IPS-15b (cell line): ENCODE results near the gene CSTF1.
"Not testable (repeated sequence)": the region's sequence is repeated elsewhere in the genome, so short reads cannot be mapped to it uniquely, and the experiment has no call there.

Experiments used
- H3K27me3 ChIP-seq: one replicate; pipeline ENCODE4 v1.6.1; 2013; ENCODE audit warnings: low read length; ENCODE audit not compliant: control insufficient read depth, insufficient read depth
- H3K36me3 ChIP-seq: one replicate; pipeline ENCODE4 v1.6.1; 2013; ENCODE audit warnings: low read length; ENCODE audit not compliant: control insufficient read depth, insufficient read depth
- H3K4me1 ChIP-seq: one replicate; pipeline ENCODE4 v1.6.1; 2013; ENCODE audit warnings: mild to moderate bottlenecking, low read length; ENCODE audit not compliant: control insufficient read depth, insufficient read depth
- H3K4me3 ChIP-seq: one replicate; pipeline ENCODE4 v1.5.1; 2013; ENCODE audit warnings: low read depth, low read length
- H3K9ac ChIP-seq: one replicate; pipeline ENCODE4 v1.6.1; 2013; ENCODE audit warnings: low read depth, mild to moderate bottlenecking, low read length
- H3K9me3 ChIP-seq: one replicate; pipeline ENCODE4 v1.6.1; 2013; ENCODE audit warnings: mild to moderate bottlenecking, low read length; ENCODE audit not compliant: control insufficient read depth, insufficient read depth

The CSTF1 gene

DNA sequence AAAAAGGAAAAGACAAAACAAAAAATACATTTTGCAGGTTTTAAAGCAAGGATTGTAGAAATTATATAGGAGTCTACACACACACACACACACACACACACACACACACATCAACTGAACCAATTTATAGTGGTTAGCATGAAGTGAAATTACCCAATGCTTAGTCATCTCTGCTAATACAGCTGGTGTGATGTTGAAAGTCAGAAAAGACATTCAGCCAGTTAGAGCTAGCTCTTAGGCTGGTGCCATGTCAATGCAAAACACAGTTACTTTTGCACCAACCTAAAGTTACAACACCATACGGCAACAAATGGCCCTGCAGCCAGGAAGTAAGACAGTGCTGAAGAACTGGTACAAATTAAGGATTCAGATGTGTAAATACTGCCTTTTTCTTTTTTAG is 18.5 kb upstream of the CSTF1 start:
- H3K36me3 ChIP-seq, result peaks cover 12% of the 10 kb centered on the region
- no peaks in the 10 kb centered on the region for H3K4me1 ChIP-seq
- H3K9ac ChIP-seq, result no peak overlapping the region
- H3K4me3 ChIP-seq, result no peak overlapping the region
- H3K9me3 ChIP-seq, result no peaks in the 10 kb centered on the region
- no peaks in the 10 kb centered on the region for H3K27me3 ChIP-seq

DNA sequence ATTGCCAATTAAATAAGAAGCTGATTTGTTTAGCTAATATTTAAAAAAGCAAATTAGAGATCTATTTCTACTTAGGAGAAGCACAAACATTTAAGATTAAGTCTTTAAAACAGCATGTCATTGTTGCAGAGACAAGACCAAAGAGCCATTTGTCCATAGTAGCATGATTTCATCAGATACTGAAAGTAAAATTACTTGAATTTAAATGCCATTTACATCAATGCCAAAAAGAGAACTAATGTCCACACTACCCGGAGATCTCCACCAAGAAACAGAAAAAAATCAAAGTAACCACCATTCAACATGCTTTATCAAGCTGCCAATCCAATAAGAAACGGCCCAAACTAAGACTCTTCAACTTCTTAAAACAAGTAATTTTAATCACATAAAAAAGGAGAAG is 16.1 kb upstream of the CSTF1 start:
- H3K9ac ChIP-seq, result no peak overlapping the region
- no peaks in the 10 kb centered on the region for H3K9me3 ChIP-seq
- H3K4me3 ChIP-seq, result no peak overlapping the region
- no peaks in the 10 kb centered on the region for H3K27me3 ChIP-seq
- no peaks in the 10 kb centered on the region for H3K4me1 ChIP-seq
- H3K36me3 ChIP-seq, result peaks cover 6% of the 10 kb centered on the region

DNA sequence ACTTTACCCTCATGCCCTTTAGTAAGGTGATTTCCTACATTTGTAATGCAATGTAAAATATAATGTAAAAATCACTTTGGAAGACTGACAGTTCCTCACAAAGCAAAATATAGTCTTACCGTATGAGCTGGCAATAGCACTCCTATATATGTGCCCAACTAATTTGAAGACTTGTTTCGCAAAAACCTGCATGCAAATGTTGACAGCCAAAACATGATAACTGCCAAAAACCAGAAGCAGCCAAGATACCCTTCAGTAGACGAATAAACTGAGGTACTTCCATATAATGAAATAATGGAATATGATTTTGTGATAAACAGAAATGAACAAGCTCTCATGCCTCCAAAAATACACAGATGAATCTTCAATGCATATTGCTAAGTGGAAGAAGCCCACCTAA is 14.1 kb upstream of the CSTF1 start:
- H3K9me3 ChIP-seq, result no peaks in the 10 kb centered on the region
- no peak overlapping the region for H3K9ac ChIP-seq
- no peaks in the 10 kb centered on the region for H3K27me3 ChIP-seq
- no peak overlapping the region for H3K4me3 ChIP-seq
- H3K36me3 ChIP-seq, result peaks cover 2% of the 10 kb centered on the region
- H3K4me1 ChIP-seq, result no peaks in the 10 kb centered on the region

DNA sequence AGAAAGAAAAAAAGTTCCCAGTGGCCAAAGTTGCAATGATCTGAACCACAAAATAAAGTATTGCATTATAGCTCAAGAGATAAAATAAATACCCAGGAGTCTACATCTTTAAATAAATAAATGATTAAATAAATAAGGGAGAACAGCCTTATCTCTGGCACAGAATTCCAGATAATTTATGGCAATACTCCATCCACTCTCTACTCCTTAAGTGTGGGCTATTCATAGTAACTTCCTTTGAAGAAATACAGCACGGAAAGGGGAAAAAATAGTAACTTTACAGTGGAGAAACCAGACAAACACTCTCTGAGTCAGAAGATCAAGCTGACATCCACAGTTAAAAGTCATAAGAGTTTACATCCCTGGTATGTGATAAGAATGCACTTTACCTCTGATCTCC is 12.1 kb upstream of the CSTF1 start:
- Histone ChIP-seq H3K9me3 (no peaks in the 10 kb centered on the region), H3K4me3 (no peak overlapping the region), H3K9ac (no peak overlapping the region), H3K36me3 (peaks cover 8% of the 10 kb centered on the region), H3K4me1 (no peaks in the 10 kb centered on the region), H3K27me3 (no peaks in the 10 kb centered on the region)

DNA sequence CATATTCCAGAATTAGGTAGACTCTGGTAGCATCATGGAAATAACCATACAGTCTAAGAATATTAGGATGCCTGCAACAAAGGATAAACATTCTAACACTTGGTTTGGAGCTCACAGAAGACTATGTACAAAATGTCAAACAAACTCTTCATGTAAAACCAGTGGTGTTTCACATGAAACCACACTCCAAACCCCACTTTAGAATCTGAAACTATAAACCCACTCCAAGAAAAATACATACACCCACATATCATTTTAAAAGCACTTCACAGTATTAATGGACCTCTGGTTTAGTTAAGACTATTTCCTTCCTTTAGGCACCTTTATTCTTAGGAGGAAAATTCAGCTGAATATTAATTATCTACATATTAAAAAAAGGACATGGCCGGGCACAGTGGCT is 10.9 kb upstream of the CSTF1 start:
- H3K9ac ChIP-seq, result no peak overlapping the region
- no peak overlapping the region for H3K4me3 ChIP-seq
- no peaks in the 10 kb centered on the region for H3K27me3 ChIP-seq
- H3K9me3 ChIP-seq, result no peaks in the 10 kb centered on the region
- H3K36me3 ChIP-seq, result peaks cover 14% of the 10 kb centered on the region
- H3K4me1 ChIP-seq, result no peaks in the 10 kb centered on the region

DNA sequence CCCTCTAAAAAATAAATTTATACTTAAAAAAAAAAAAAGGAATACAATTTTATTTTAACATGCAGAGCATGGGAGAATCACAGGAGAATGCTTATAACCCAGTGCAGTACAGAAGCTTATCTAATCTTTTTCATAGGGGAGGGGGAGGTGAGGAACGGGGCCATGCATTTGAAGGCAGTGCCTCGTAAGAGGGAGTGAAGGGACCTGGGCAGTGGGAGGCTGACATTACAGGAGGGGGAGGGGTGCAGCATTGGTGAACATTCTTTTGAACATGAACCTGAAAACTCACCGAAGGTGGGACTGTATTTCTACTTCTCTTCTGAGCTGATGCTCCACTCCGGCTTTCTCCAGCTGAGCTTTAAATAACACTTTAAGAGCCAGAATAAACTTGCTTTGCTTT is 9.7 kb upstream of the CSTF1 start:
- Histone ChIP-seq H3K4me1 (no peaks in the 10 kb centered on the region), H3K27me3 (no peaks in the 10 kb centered on the region), H3K9me3 (no peaks in the 10 kb centered on the region), H3K36me3 (peaks cover 14% of the 10 kb centered on the region), H3K9ac (no peak overlapping the region), H3K4me3 (no peak overlapping the region)

DNA sequence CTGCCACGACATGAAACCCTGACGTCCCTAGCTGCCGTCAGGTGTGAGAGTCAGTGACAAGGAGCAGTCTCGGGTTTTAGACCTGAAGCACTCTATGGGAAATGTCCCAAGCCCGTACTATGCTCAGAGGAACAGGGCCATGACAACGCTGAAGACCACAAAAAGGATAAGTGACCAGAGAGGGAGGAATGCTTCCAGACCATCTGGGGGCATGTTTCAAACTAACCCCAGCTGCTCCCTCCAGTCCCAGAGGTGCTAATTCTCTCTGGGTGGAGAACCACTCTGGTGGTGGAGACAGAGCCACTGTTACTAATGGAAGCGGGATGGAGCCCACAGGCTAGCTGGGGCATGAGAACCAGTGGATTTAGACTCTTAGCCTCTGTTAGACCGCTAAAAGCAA is 9.1 kb upstream of the CSTF1 start:
- peaks cover 14% of the 10 kb centered on the region for H3K36me3 ChIP-seq
- H3K27me3 ChIP-seq, result no peaks in the 10 kb centered on the region
- no peaks in the 10 kb centered on the region for H3K4me1 ChIP-seq
- no peak overlapping the region for H3K9ac ChIP-seq
- H3K9me3 ChIP-seq, result no peaks in the 10 kb centered on the region
- no peak overlapping the region for H3K4me3 ChIP-seq

DNA sequence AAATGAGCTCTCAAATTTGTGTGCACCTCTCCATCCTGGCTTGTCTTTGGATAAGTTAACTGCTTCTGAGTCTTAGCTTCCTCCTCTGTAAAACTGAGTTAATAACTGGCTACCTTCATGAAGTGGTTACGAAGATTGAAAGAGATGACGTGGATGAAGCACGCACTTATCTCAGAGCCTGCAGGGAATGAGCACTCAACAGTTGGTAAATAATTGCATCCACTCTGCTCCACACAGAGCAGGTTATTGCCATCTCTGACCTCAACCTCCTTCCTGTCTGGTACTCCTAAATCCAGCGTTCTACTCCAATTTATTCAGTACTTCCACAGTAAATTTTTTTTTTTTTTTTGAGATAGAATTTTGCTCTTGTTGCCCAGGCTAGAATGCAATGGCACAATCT is 7.3 kb upstream of the CSTF1 start:
- Histone ChIP-seq H3K4me3 (no peak overlapping the region), H3K9me3 (no peaks in the 10 kb centered on the region), H3K27me3 (no peaks in the 10 kb centered on the region), H3K9ac (no peak overlapping the region), H3K36me3 (peaks cover 20% of the 10 kb centered on the region), H3K4me1 (no peaks in the 10 kb centered on the region)

DNA sequence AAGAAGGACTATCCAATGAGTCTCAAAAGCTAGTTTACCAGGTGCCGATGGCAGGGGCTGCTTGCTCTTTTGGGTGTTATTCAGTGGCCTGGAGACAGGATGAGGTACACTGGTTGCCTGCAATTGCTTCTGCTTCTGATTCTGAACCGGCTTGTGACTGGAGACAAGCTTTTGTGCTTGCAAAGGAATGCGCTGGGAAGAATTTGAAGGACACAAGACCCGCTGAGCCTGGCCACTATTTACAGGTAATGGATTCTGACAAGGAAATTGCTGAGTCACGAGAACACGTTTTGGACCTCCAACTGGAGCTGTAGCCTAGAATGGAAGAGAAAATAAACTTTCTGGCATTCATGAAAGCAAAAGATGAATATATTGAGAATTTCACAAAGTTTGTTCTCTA is 6.2 kb upstream of the CSTF1 start:
- no peaks in the 10 kb centered on the region for H3K9me3 ChIP-seq
- H3K9ac ChIP-seq, result no peak overlapping the region
- H3K4me1 ChIP-seq, result no peaks in the 10 kb centered on the region
- H3K4me3 ChIP-seq, result no peak overlapping the region
- no peaks in the 10 kb centered on the region for H3K27me3 ChIP-seq
- H3K36me3 ChIP-seq, result peaks cover 20% of the 10 kb centered on the region

DNA sequence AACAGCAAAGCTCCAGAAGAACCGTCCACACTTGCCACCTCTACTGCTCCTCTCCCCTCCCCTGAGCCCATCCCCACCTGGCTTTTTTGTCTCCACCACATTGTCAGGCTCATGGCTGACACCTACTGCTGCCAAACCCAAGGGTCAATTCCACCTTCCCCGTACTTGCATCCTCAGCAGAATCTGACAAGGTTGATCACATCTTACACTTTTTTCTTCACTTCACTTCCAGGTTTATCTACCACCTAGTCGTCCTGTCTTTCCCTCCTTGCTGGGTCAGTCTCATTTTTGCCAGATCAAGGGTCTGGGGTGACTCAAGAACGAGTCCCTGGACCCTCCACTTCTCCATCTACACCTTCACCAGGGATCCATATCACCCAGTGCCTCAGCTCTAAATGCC is 3.6 kb upstream of the CSTF1 start:
- H3K27me3 ChIP-seq, result no peaks in the 10 kb centered on the region
- H3K36me3 ChIP-seq, result peaks cover 20% of the 10 kb centered on the region
- no peak overlapping the region for H3K9ac ChIP-seq
- H3K4me3 ChIP-seq, result no peak overlapping the region
- no peaks in the 10 kb centered on the region for H3K4me1 ChIP-seq
- H3K9me3 ChIP-seq, result no peaks in the 10 kb centered on the region

DNA sequence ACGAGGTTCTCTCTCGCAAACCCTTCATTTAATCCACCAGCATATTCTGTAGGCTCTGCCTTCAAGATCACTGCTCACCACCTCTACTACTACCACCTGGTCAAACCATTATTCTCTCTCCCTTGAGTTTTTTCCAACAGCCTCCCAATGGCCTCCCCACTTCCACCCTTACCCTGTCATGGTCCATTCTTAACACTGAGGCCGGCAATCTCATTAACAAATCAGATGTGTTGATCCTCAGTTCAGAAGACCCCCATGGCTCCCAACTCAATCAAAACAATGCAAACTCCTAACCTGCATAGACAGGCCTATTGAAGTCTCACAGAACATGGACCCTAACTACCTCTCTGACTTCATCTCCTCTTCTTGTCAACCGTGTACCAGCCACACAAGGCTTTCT is 2.6 kb upstream of the CSTF1 start:
- no peaks in the 10 kb centered on the region for H3K9me3 ChIP-seq
- H3K27me3 ChIP-seq, result no peaks in the 10 kb centered on the region
- peaks cover 17% of the 10 kb centered on the region for H3K36me3 ChIP-seq
- no peak overlapping the region for H3K4me3 ChIP-seq
- H3K9ac ChIP-seq, result peak overlapping the region; percentile 14
- no peaks in the 10 kb centered on the region for H3K4me1 ChIP-seq

DNA sequence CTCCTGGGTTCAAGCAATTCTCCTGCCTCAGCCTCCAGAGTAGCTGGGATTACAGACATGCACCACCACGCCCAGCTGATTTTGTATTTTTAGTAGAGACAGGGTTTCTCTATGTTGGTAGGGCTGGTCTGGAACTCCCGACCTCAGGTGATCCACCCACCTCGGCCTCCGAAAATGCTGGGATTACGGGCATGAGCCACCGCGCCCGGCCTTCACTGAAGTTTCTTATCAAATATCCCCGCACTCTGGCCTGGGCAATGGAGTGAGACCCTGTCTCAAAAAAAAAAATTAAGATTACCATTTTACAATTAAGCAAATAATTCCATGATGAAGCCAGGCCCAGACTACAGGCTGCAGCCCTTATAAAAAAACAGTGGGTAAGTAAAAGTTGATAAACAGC is 2.0 kb upstream of the CSTF1 start:
- not testable (repeated sequence) for H3K9ac ChIP-seq
- peaks cover 14% of the 10 kb centered on the region for H3K36me3 ChIP-seq

DNA sequence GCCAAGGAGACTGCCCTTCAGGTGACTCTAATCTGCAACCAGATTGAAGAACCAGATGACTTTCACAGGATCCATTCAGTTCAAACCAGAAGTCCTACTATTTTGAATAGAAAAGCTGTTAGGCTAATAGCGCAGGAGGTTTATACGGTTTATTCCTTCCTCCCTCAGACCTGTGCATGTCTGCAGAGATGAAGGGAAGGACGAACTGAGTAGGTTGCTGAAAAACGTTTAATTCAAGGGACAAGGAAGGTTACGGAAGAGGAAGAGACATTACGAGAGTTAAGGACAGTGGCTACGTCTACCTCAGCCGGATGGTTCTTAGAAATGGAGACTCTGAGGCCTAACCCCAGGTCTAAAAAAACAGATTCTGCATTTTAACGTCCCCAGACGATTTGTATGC is 1.4 kb upstream of the CSTF1 start:
- Histone ChIP-seq H3K4me1 (no peaks in the 10 kb centered on the region), H3K36me3 (peaks cover 16% of the 10 kb centered on the region), H3K4me3 (peak overlapping the region; percentile 96), H3K9ac (peak overlapping the region; percentile 84), H3K9me3 (no peaks in the 10 kb centered on the region), H3K27me3 (no peaks in the 10 kb centered on the region)

More for the DNA sequence above, 2.0 kb upstream of the CSTF1 start:
- H3K27me3 ChIP-seq, H3K9me3 ChIP-seq, H3K4me1 ChIP-seq: not testable (repeated sequence)
- H3K4me3 ChIP-seq, result peak overlapping the region; percentile 96
